GM12892 (cell line): ENCODE measurements around the gene ERG.

Source experiments
- POLR2A ChIP-seq: IDR thresholded peaks from 2 replicates; pipeline ENCODE4 v1.6.1; 2011; ENCODE audit warnings: low read depth, low read length, control low read depth
- POLR2AphosphoS5 ChIP-seq: IDR thresholded peaks from 2 replicates; pipeline ENCODE4 v1.6.1; 2011; ENCODE audit warnings: low read depth, low read length, control low read depth
- TAF1 ChIP-seq: IDR thresholded peaks from 2 replicates; pipeline ENCODE4 v1.6.1; 2011; ENCODE audit warnings: low read depth, mild to moderate bottlenecking, control low read depth, low read length, borderline replicate concordance

DNA sequence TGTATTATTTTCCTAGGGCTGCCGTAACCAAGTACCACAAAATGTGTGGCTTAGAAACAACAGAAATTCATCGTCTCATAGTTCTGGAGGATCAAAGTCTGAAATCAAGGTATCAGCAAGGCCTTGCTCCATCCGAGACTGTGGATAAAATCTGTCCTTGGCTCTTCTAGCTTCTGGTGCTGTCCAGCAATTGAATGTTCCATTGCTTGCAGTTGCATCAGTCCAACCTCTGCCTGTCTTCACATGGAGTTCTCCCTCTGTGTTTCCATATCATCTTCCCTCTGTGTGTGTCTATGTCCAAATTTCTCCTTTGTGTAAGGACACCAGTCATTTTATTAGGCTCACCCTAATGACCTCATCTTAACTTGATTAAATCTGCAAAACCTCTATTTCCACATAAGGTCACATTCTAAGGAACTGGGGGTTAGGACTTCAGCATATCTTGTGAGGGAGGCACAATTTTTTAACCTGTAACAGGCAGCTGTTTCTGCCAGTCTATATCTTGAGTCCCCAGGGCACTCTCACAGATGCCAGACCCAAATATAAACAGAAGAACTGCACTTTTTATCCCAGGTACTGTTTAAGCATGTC lies 84.2 kb downstream of the ERG start:
- TF ChIP-seq POLR2A = no peak
- no peak for TF ChIP-seq POLR2AphosphoS5
- no peak for TF ChIP-seq TAF1
